Measurements from ENCODE around the gene NOM1.

NOM1 gene

DNA sequence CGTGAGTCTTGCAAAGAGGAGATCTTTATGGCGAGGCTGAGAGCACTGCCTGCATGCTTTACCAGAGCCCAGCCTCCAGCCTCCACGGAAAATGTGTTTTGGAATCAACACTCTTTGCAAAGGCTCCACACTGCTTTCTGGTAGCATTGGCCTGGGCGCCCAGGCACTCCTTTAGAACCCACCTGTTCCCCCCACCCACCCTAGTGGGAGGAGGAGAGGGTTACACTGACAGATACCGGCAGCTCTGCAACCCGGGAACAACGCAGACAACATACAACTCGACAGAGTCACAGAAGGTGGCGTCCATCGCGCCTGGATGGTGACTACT is 66.5 kb downstream of the NOM1 start:
- H3K27ac ChIP-seq (replicated peaks): no peak overlapping the region
- H3K4me3 ChIP-seq (replicated peaks; ENCODE audit: insufficient read depth, low read length): no peak overlapping the region
- H3K27me3 ChIP-seq (ENCODE audit: insufficient read depth, poor library complexity, severe bottlenecking): peaks cover 95% of the 10 kb centered on the region
- TF ChIP-seq, protein P1, sequence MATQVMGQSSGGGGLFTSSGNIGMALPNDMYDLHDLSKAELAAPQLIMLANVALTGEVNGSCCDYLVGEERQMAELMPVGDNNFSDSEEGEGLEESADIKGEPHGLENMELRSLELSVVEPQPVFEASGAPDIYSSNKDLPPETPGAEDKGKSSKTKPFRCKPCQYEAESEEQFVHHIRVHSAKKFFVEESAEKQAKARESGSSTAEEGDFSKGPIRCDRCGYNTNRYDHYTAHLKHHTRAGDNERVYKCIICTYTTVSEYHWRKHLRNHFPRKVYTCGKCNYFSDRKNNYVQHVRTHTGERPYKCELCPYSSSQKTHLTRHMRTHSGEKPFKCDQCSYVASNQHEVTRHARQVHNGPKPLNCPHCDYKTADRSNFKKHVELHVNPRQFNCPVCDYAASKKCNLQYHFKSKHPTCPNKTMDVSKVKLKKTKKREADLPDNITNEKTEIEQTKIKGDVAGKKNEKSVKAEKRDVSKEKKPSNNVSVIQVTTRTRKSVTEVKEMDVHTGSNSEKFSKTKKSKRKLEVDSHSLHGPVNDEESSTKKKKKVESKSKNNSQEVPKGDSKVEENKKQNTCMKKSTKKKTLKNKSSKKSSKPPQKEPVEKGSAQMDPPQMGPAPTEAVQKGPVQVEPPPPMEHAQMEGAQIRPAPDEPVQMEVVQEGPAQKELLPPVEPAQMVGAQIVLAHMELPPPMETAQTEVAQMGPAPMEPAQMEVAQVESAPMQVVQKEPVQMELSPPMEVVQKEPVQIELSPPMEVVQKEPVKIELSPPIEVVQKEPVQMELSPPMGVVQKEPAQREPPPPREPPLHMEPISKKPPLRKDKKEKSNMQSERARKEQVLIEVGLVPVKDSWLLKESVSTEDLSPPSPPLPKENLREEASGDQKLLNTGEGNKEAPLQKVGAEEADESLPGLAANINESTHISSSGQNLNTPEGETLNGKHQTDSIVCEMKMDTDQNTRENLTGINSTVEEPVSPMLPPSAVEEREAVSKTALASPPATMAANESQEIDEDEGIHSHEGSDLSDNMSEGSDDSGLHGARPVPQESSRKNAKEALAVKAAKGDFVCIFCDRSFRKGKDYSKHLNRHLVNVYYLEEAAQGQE (IDR thresholded peaks at IDR 0.05; ENCODE audit: insufficient replicate concordance, low read depth): no peak
- TF ChIP-seq SPI1 (IDR thresholded peaks at IDR 0.05; ENCODE audit: borderline replicate concordance, low read depth) (no peak), GABPA (IDR thresholded peaks at IDR 0.05; ENCODE audit: low read depth) (no peak), POLR2AphosphoS5 (IDR thresholded peaks at IDR 0.05; ENCODE audit: low read depth) (no peak)
- TF ChIP-seq, protein P2, sequence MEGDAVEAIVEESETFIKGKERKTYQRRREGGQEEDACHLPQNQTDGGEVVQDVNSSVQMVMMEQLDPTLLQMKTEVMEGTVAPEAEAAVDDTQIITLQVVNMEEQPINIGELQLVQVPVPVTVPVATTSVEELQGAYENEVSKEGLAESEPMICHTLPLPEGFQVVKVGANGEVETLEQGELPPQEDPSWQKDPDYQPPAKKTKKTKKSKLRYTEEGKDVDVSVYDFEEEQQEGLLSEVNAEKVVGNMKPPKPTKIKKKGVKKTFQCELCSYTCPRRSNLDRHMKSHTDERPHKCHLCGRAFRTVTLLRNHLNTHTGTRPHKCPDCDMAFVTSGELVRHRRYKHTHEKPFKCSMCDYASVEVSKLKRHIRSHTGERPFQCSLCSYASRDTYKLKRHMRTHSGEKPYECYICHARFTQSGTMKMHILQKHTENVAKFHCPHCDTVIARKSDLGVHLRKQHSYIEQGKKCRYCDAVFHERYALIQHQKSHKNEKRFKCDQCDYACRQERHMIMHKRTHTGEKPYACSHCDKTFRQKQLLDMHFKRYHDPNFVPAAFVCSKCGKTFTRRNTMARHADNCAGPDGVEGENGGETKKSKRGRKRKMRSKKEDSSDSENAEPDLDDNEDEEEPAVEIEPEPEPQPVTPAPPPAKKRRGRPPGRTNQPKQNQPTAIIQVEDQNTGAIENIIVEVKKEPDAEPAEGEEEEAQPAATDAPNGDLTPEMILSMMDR (IDR thresholded peaks at IDR 0.05; ENCODE audit: insufficient read depth, low read length): no peak
- DNase-seq (ENCODE audit: low read depth in 1 of 2, low spot score in 1 of 2): no peak

DNA sequence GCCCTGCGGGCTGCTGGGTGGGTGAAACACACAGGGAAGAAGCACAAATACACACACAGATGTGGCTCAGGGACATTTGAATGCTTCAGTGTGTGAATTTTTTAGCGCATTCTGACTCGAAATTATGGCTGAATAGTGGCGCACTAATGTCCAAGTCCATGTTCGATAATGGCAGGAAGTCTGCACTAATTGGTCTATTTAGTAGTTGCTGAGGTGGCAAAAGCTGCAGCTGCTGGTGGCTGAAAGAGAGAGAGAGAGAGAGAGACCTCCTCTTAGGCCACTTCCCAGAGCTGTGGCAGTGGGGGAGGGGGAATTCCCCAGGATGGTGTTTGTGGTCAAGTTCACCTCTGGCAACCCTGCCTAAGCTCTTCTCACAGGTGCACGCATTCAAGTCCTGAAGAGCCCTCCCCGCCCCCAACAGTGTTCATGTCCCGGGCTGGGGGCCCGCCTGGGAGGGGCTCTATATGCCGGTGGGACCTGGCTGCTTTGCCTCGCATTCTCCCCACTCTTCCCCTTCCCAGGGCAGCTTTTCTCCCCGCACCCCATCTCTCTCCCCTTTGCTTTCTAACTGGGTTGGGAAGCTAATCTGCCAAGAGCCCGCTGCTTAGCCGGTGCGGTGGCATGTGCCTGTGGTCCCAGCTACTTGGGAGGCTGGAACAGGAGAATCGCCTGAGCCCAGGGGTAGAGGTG is 67.0 kb downstream of the NOM1 start:
- H3K27me3 ChIP-seq (ENCODE audit: insufficient read depth, poor library complexity, severe bottlenecking): peaks cover 92% of the 10 kb centered on the region
- H3K27ac ChIP-seq (replicated peaks): no peak overlapping the region
- TF ChIP-seq, protein P2 (IDR thresholded peaks at IDR 0.05; ENCODE audit: insufficient read depth, low read length): no peak
- no peak for DNase-seq (ENCODE audit: low read depth in 1 of 2, low spot score in 1 of 2)
- H3K4me3 ChIP-seq (replicated peaks; ENCODE audit: insufficient read depth, low read length): no peak overlapping the region

DNA sequence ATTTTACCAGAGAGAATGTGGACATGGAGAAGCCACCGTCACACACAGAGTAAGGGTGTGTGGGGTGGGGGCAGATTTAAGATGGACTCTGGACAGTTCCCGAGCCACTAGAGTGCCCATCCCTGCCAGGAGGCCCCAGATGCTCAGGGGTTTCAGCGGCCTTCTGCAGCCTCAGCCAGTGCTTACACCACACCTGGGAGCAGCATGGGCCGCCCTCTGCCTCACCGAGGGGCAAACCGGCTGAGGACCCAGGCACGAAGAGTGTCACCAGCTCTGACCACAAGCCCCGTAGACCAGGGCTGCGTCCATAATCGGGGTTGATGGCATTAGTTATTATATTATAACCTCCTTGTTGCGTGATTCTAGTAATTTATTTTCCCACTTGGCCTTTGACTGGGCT is 67.6 kb downstream of the NOM1 start:
- H3K27ac ChIP-seq (replicated peaks): no peak overlapping the region
- no peak overlapping the region for H3K4me3 ChIP-seq (replicated peaks; ENCODE audit: insufficient read depth, low read length)
- peaks cover 92% of the 10 kb centered on the region for H3K27me3 ChIP-seq (ENCODE audit: insufficient read depth, poor library complexity, severe bottlenecking)
- TF ChIP-seq, protein P1 (IDR thresholded peaks at IDR 0.05; ENCODE audit: insufficient replicate concordance, low read depth): no peak
- TF ChIP-seq, protein P2 (IDR thresholded peaks at IDR 0.05; ENCODE audit: insufficient read depth, low read length): no peak
- no peak for DNase-seq (ENCODE audit: low read depth in 1 of 2, low spot score in 1 of 2)

DNA sequence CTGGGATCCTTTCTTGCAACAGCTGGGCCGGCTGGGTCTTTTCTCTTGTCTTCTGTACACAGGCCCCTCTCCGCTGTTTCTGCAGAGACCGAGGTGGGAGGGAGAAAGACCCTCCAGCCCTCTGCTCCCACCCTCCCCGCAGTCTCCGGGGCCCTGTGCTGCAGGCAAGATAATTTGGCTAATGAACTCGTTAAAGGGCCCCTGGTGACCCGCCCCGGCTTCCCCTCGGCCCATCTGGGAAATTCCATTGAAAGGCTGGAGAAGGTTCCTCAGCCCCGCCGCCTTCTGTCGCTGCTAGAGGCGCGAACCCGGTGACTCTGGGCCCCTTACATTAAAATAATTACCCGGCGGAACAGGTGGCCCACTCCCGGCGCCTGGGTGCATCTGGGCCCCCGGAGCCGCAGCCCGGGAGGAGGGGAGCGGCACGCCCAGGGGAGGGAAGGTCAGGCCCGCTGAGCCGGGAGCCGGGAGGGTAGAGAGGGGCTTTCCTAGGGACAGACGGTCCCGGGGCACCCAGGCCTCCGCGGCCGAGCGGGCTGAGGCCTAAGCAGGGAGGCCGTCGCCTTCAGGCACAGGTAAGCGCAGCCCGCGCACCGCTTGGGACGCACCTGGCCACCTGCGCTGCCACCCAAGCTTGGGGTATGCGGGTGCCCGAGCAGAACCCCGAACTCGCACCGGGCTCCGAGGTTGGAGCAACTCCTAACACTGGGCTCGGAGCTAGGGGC is 68.3 kb downstream of the NOM1 start:
- Histone ChIP-seq H3K27ac (replicated peaks) (no peak overlapping the region), H3K27me3 (ENCODE audit: insufficient read depth, poor library complexity, severe bottlenecking) (peaks cover 95% of the 10 kb centered on the region), H3K4me3 (replicated peaks; ENCODE audit: insufficient read depth, low read length) (no peak overlapping the region)
- no peak for TF ChIP-seq GABPA (IDR thresholded peaks at IDR 0.05; ENCODE audit: low read depth)
- TF ChIP-seq, protein P2 (IDR thresholded peaks at IDR 0.05; ENCODE audit: insufficient read depth, low read length): no peak
- TF ChIP-seq, protein P1 (IDR thresholded peaks at IDR 0.05; ENCODE audit: insufficient replicate concordance, low read depth): no peak
- no peak for TF ChIP-seq POLR2AphosphoS5 (IDR thresholded peaks at IDR 0.05; ENCODE audit: low read depth)
- no peak for TF ChIP-seq SPI1 (IDR thresholded peaks at IDR 0.05; ENCODE audit: borderline replicate concordance, low read depth)
- DNase-seq (ENCODE audit: low read depth in 1 of 2, low spot score in 1 of 2): no peak
